ENCODE results near the gene PNLDC1. TPM values are rescaled to one million over a fixed set of nuclear protein-coding genes. Genes with fewer than 3 reads are reported as not detected.

The PNLDC1 gene
- total RNA-seq, 1 donor from 2014 or later, result 0.11 TPM

DNA sequence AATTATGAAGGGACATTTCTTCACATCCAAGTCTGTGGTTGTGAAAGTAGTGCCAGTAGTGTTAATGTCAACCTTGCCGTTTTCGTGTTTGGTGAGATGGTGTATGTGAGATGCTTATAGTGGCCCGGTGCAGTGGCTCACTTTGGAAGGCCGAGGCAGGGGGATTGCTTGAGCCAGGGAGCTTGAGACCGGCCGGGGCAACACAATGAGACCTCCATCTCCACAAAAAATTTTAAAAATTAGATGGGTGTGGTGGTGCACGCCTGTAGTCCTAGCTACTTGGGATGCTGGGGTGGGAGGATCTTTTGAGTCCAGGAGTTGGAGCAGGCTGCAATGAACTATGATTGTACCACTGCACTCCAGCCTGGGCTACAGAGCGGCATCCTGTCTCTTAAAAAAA is 37.4 kb downstream of the PNLDC1 start:
- Histone ChIP-seq H3K79me2 (ENCODE audit: insufficient read depth, low read length) (no peaks in the 10 kb centered on the region), H3K4me2 (ENCODE audit: low read length) (no peak overlapping the region), H4K20me1 (ENCODE audit: insufficient read depth, low read length) (no peaks in the 10 kb centered on the region), H3K9ac (ENCODE audit: low read length) (no peak overlapping the region), H3K9me3 (ENCODE audit: insufficient read depth, low read depth, low read length) (no peaks in the 10 kb centered on the region), H3K27me3 (ENCODE audit: insufficient read depth, low read length) (no peaks in the 10 kb centered on the region), H3K27ac (ENCODE audit: low read depth, low read length) (no peak overlapping the region), H3K4me3 (ENCODE audit: insufficient read depth, low read depth, low read length) (no peak overlapping the region), H2AFZ (ENCODE audit: low read depth, low read length) (no peak overlapping the region), H3K36me3 (ENCODE audit: insufficient read depth, low read length) (no peaks in the 10 kb centered on the region), H3K4me1 (ENCODE audit: insufficient read depth, low read length) (no peaks in the 10 kb centered on the region)
- Mint-ChIP-seq H3K36me3 (ENCODE audit: low read depth, unreplicated experiment) (no peaks in the 10 kb centered on the region), H3K27me3 (ENCODE audit: low read depth, unreplicated experiment) (peaks cover 2% of the 10 kb centered on the region), H3K4me3 (ENCODE audit: unreplicated experiment) (no peak overlapping the region), H3K4me1 (ENCODE audit: low read depth, unreplicated experiment) (no peaks in the 10 kb centered on the region), H3K9me3 (ENCODE audit: unreplicated experiment) (no peaks in the 10 kb centered on the region), H3K27ac (ENCODE audit: unreplicated experiment) (no peak overlapping the region)
- FAIRE-seq, result no peak
- TF ChIP-seq EZH2 (IDR thresholded peaks at IDR 0.05; ENCODE audit: insufficient read depth, low read length), result no peak
- TF ChIP-seq, protein P1, sequence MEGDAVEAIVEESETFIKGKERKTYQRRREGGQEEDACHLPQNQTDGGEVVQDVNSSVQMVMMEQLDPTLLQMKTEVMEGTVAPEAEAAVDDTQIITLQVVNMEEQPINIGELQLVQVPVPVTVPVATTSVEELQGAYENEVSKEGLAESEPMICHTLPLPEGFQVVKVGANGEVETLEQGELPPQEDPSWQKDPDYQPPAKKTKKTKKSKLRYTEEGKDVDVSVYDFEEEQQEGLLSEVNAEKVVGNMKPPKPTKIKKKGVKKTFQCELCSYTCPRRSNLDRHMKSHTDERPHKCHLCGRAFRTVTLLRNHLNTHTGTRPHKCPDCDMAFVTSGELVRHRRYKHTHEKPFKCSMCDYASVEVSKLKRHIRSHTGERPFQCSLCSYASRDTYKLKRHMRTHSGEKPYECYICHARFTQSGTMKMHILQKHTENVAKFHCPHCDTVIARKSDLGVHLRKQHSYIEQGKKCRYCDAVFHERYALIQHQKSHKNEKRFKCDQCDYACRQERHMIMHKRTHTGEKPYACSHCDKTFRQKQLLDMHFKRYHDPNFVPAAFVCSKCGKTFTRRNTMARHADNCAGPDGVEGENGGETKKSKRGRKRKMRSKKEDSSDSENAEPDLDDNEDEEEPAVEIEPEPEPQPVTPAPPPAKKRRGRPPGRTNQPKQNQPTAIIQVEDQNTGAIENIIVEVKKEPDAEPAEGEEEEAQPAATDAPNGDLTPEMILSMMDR (IDR thresholded peaks at IDR 0.05; ENCODE audit: insufficient read depth, low read depth, low read length), result no peak
- no peak for DNase-seq (ENCODE audit: low read depth)

DNA sequence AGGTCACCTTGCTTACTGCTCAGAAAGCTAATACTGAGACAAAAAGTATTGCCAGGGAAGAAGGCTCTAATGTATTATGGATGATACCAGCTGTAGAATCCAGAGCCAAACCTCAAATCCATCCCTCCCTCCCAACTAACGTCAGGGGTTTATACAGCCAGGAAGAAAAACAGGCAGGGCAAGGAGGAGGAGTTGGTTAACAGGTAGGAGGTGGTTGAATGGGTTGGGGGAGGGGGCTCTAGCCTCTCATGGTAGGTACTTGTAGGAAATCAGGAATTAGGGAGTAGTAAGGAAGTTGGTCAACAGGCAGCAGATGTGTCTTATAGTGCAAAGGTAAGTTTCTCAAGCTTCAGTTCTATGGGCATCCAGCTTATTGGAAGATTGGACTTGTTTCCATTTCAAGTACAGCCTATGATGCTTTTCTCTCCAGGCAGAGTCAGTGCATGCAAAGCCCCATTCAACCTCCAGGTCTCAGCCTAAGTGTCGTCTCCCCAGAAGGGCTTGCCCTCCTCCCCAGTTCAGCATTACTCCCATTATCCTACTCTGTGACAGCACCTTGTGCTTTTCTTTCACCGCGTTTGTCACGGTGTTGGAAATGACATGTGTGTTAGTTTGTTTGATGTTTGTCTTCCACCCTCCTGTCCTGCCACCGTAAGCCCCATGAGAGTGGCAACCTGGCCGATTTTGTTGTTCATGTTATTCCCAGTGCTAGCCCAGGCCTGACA is 38.1 kb downstream of the PNLDC1 start:
- no peaks in the 10 kb centered on the region for H3K9me3 ChIP-seq (ENCODE audit: insufficient read depth, low read depth, low read length)
- no peaks in the 10 kb centered on the region for H3K4me1 ChIP-seq (ENCODE audit: insufficient read depth, low read length)
- DNase-seq (ENCODE audit: low read depth), result no peak
- no peak overlapping the region for H3K4me2 ChIP-seq (ENCODE audit: low read length)
- no peak overlapping the region for H3K27ac ChIP-seq (ENCODE audit: low read depth, low read length)
- no peak overlapping the region for H3K9ac ChIP-seq (ENCODE audit: low read length)
- Mint-ChIP-seq H3K4me1 (ENCODE audit: low read depth, unreplicated experiment) (no peaks in the 10 kb centered on the region), H3K27ac (ENCODE audit: unreplicated experiment) (peak overlapping the region; percentile 9), H3K27me3 (ENCODE audit: low read depth, unreplicated experiment) (peaks cover 2% of the 10 kb centered on the region), H3K9me3 (ENCODE audit: unreplicated experiment) (no peaks in the 10 kb centered on the region), H3K36me3 (ENCODE audit: low read depth, unreplicated experiment) (no peaks in the 10 kb centered on the region), H3K4me3 (ENCODE audit: unreplicated experiment) (no peak overlapping the region)
- H3K79me2 ChIP-seq (ENCODE audit: insufficient read depth, low read length), result no peaks in the 10 kb centered on the region
- no peaks in the 10 kb centered on the region for H3K36me3 ChIP-seq (ENCODE audit: insufficient read depth, low read length)
- no peaks in the 10 kb centered on the region for H4K20me1 ChIP-seq (ENCODE audit: insufficient read depth, low read length)
- FAIRE-seq, result no peak
- H3K27me3 ChIP-seq (ENCODE audit: insufficient read depth, low read length), result no peaks in the 10 kb centered on the region
- TF ChIP-seq, protein P1 (IDR thresholded peaks at IDR 0.05; ENCODE audit: insufficient read depth, low read depth, low read length), result no peak
- no peak for TF ChIP-seq EZH2 (IDR thresholded peaks at IDR 0.05; ENCODE audit: insufficient read depth, low read length)
- no peak overlapping the region for H3K4me3 ChIP-seq (ENCODE audit: insufficient read depth, low read depth, low read length)
- H2AFZ ChIP-seq (ENCODE audit: low read depth, low read length), result no peak overlapping the region

DNA sequence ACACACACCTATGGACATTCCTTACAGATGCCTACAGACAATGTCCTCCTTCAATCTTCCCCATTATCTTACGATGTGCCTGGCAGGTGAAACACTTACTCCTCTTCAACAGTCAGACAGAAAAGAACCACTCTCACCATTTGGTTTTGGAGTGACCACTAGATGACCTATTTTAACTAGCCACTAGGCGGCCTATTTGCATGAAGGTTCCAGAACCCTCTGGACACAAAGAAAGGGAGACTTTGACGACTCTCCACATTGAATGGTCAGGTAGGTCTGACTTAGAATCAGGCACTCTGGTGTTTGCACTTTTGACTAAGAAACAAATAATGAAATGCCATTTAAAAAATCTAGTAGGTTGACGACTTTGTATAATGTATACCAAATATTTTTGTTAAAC is 42.0 kb downstream of the PNLDC1 start:
- H3K9me3 ChIP-seq (ENCODE audit: insufficient read depth, low read depth, low read length), result no peaks in the 10 kb centered on the region
- no peaks in the 10 kb centered on the region for H3K4me1 ChIP-seq (ENCODE audit: insufficient read depth, low read length)
- H3K9me3 Mint-ChIP-seq (ENCODE audit: unreplicated experiment), result no peaks in the 10 kb centered on the region
- FAIRE-seq, result no peak
- no peaks in the 10 kb centered on the region for H4K20me1 ChIP-seq (ENCODE audit: insufficient read depth, low read length)
- H3K4me1 Mint-ChIP-seq (ENCODE audit: low read depth, unreplicated experiment), result no peaks in the 10 kb centered on the region
- H3K9ac ChIP-seq (ENCODE audit: low read length), result no peak overlapping the region
- no peak overlapping the region for H3K4me2 ChIP-seq (ENCODE audit: low read length)
- no peak overlapping the region for H3K4me3 Mint-ChIP-seq (ENCODE audit: unreplicated experiment)
- H2AFZ ChIP-seq (ENCODE audit: low read depth, low read length), result no peak overlapping the region
- no peak overlapping the region for H3K4me3 ChIP-seq (ENCODE audit: insufficient read depth, low read depth, low read length)
- H3K27me3 ChIP-seq (ENCODE audit: insufficient read depth, low read length), result no peaks in the 10 kb centered on the region
- no peak for DNase-seq (ENCODE audit: low read depth)
- no peaks in the 10 kb centered on the region for H3K79me2 ChIP-seq (ENCODE audit: insufficient read depth, low read length)
- TF ChIP-seq, protein P1 (IDR thresholded peaks at IDR 0.05; ENCODE audit: insufficient read depth, low read depth, low read length), result peak; percentile 21
- no peak for TF ChIP-seq EZH2 (IDR thresholded peaks at IDR 0.05; ENCODE audit: insufficient read depth, low read length)
- no peaks in the 10 kb centered on the region for H3K36me3 Mint-ChIP-seq (ENCODE audit: low read depth, unreplicated experiment)
- no peak overlapping the region for H3K27ac Mint-ChIP-seq (ENCODE audit: unreplicated experiment)
- no peaks in the 10 kb centered on the region for H3K36me3 ChIP-seq (ENCODE audit: insufficient read depth, low read length)
- H3K27me3 Mint-ChIP-seq (ENCODE audit: low read depth, unreplicated experiment), result peaks cover 2% of the 10 kb centered on the region
- H3K27ac ChIP-seq (ENCODE audit: low read depth, low read length), result no peak overlapping the region
